Psoas muscle (tissue), 8 donors: ENCODE data around the gene SCAMP3. TPM values are rescaled to one million over a fixed set of nuclear protein-coding genes. Genes with fewer than 3 reads are reported as not detected.
A peak's percentile ranks its signal among the peaks of the same experiment; 100 is the strongest.

ENCODE experiments used
- ATAC-seq, 4 donors: fragments of 200-7000 bp; cut with Tn5 transposase; one replicate each; pipeline ENCODE4 v1.9.1; 2020; ENCODE audit warnings: moderate library complexity in 3 of 4, mild to moderate bottlenecking in 2 of 4
- DNase-seq, 2 donors: peaks; one replicate each; pipeline ENCODE4 v3.0.0-alpha.2; 2020
- H3K27ac ChIP-seq: fragments of 200-600 bp; one replicate; pipeline ENCODE4 v1.8.0; 2022
- H3K27me3 ChIP-seq, 3 donors: fragments of 200-600 bp in 1 of 3; one replicate each; pipeline versions ENCODE4 v1.6.1 to v1.8.0; 2013 to 2022; ENCODE audit warnings: low read length in 2 of 3, mild to moderate bottlenecking in 2 of 3, moderate library complexity in 1 of 3; ENCODE audit not compliant: insufficient read depth in 3 of 3
- H3K36me3 ChIP-seq, 2 donors: fragments of 200-600 bp in 1 of 2; one replicate each; pipeline versions ENCODE4 v1.6.1 to v1.8.0; 2013 to 2022; ENCODE audit warnings: low read depth in 1 of 2, mild to moderate bottlenecking in 1 of 2, moderate library complexity in 1 of 2; ENCODE audit not compliant: insufficient read depth in 1 of 2
- H3K4me1 ChIP-seq: fragments of 200-600 bp; one replicate; pipeline ENCODE4 v1.8.0; 2022
- H3K4me3 ChIP-seq: fragments of 200-600 bp; one replicate; pipeline ENCODE4 v1.8.0; 2022; ENCODE audit warnings: mild to moderate bottlenecking
- H3K9me3 ChIP-seq: fragments of 200-600 bp; one replicate; pipeline ENCODE4 v1.8.0; 2022
- CTCF ChIP-seq: fragments of 200-600 bp; IDR thresholded peaks from one replicate; pipeline ENCODE4 v1.8.0; 2022; ENCODE audit warnings: antibody characterized with exemption
- WGBS, 3 donors: extraction: QIAGEN DNeasy Blood & Tissue Kit; methylation state at CpG; one replicate each; pipeline versions ENCODE4 v1.1.6 to v1.1.7; 2013; 5-methylcytosine and 5-hydroxymethylcytosine counted together
- intact Hi-C, 2 donors: fragments of 100-400 bp; cut with DNase I; formaldehyde crosslinking; loops; one replicate each; pipeline versions ENCODE4 v1.11.0 to v1.14.2; 2022
- polyA plus RNA-seq, 3 donors: library from polyadenylated mRNA; stranded (reverse); fragments of 200-250 nt; gene quantifications; one replicate each; pipeline ENCODE4 v1.2.3, GENCODE V29; 2013
- total RNA-seq, 4 donors: library from RNA; stranded (reverse); fragmentation: NEBNext Ultra II Directional in 2 of 4; extraction: Animal tissue kit (Norgen Biotek cat#: 25700) in 2 of 4; gene quantifications; one replicate each; pipeline versions ENCODE4 v1.2.1 to v1.2.4, GENCODE V29; 2021 to 2023
- donor health status: healthy with polysubstance abuse.
- donor health status: DM: no; HTN: no; CAD: no; lungs with moderate emphysema.
- donor health status: Bipolar disorder and iron deficiency.
- donor health status: healthy.
- donor health status: DM: yes; HTN: yes; CAD: no.
- donor health status: DM: no; HTN: no; CAD: no.
- donor health status: DM: no; HTN: no; CAD: no.
- donor health status: DM: yes; HTN: yes; CAD: no.

SCAMP3 gene
- total and polyA plus RNA-seq, 7 donors, result 49.5 to 159 (median 70.7) TPM

GRCh38 chr1:155260276-155260675 is 1.9 kb downstream of the SCAMP3 start:
- no peak overlapping the region for H3K27ac ChIP-seq
- 90 to 97% (median 91%) methylated on average over 5 of the region's 5 CpGs for WGBS, 3 donors
- no peak for TF ChIP-seq CTCF
- H3K4me1 ChIP-seq, result peaks cover 24% of the 10 kb centered on the region
- no peak for ATAC-seq
- intact Hi-C loops, result no loop called here
- H3K36me3 ChIP-seq, result peaks cover 4 to 74% of the 10 kb centered on the region in 2 donors
- no peak overlapping the region for H3K4me3 ChIP-seq
- H3K9me3 ChIP-seq, result no peaks in the 10 kb centered on the region
- no peaks in the 10 kb centered on the region for H3K27me3 ChIP-seq
- no peak for DNase-seq

- Histone ChIP-seq H3K4me3 (peak overlapping the region; percentile 94), H3K9me3 (no peaks in the 10 kb centered on the region), H3K27ac (peak overlapping the region; percentile 94), H3K4me1 (peaks cover 28% of the 10 kb centered on the region), H3K27me3 (no peaks in the 10 kb centered on the region), H3K36me3 (peaks cover 0 to 49% of the 10 kb centered on the region in 2 donors)
- ATAC-seq, result peak in 2 of 4 donors; percentile 6 to 7
- intact Hi-C loops, result no loop called here
- WGBS, 3 donors, result 66 to 73% (median 72%) methylated on average over 20 of the region's 20 CpGs
- DNase-seq, result no peak
- no peak for TF ChIP-seq CTCF
Measured at GRCh38 chr1:155256058-155256852, 5.9 kb downstream of the SCAMP3 start.

GRCh38 chr1:155255243-155256007 is 6.7 kb downstream of the SCAMP3 start, which contains the start of gene ENTREP3:
Gene ENTREP3, minus strand, starts transcription at chr1:155255483. Its CDS starts 606 bp downstream, at chr1:155254877.
- H3K9me3 ChIP-seq, result no peaks in the 10 kb centered on the region
- peaks cover 20% of the 10 kb centered on the region for H3K4me1 ChIP-seq
- peak within 1 kb of the TSS; percentile 94 for H3K4me3 ChIP-seq
- no peak for TF ChIP-seq CTCF
- no peaks in the 10 kb centered on the region for H3K27me3 ChIP-seq
- peak within 1 kb of the TSS; percentile 94 for H3K27ac ChIP-seq
- peak; percentile 86 to 93 (median 88) for ATAC-seq
- WGBS, 3 donors, result 1 to 2% (median 1%) methylated on average over 35 to 54 of the region's 54 CpGs
- intact Hi-C loops, result no loop called here
- peaks cover 0 to 43% of the 10 kb centered on the region in 2 donors for H3K36me3 ChIP-seq
- DNase-seq, result peak; percentile 87 to 93

GRCh38 chr1:155254714-155255242 is 7.4 kb downstream of the SCAMP3 start:
- H3K4me1 ChIP-seq, result peaks cover 18% of the 10 kb centered on the region
- no peak for TF ChIP-seq CTCF
- 0 to 2% (median 1%) methylated on average over 31 to 35 of the region's 35 CpGs for WGBS, 3 donors
- peak; percentile 12 to 55 (median 20) for ATAC-seq
- no peaks in the 10 kb centered on the region for H3K9me3 ChIP-seq
- peak; percentile 46 to 71 for DNase-seq
- intact Hi-C loops, result loop anchor here in 1 of 2 donors (5.0 kb wide), 2 partner anchors 68 to 338 kb away; partner anchors contain the start of gene RUSC1
- H3K36me3 ChIP-seq, result peaks cover 0 to 37% of the 10 kb centered on the region in 2 donors
- no peaks in the 10 kb centered on the region for H3K27me3 ChIP-seq
- H3K4me3 ChIP-seq, result peak overlapping the region; percentile 94
- H3K27ac ChIP-seq, result peak overlapping the region; percentile 94
